DOHH2 (cell line): ENCODE results near the gene ZNF800.

Experiments used
- H3F3A ChIP-seq: fragments of 200-600 bp; sonication (generic), shearing (Covaris generic); 2 replicates; pipeline ENCODE4 v1.6.0; 2016; ENCODE audit warnings: antibody characterized with exemption, mild to moderate bottlenecking; ENCODE audit not compliant: control insufficient read depth, insufficient read depth
- H3K27ac ChIP-seq: fragments of 200-600 bp; sonication (generic); 2 replicates; pipeline ENCODE4 v1.5.1; 2014; ENCODE audit warnings: low read depth, mild to moderate bottlenecking, low read length, moderate library complexity
- H3K27me3 ChIP-seq: fragments of 200-600 bp; sonication (generic); 2 replicates; pipeline ENCODE4 v1.6.1; 2014; ENCODE audit warnings: mild to moderate bottlenecking, low read length, mixed read lengths; ENCODE audit not compliant: control insufficient read depth
- H3K36me3 ChIP-seq: fragments of 200-600 bp; sonication (generic); 2 replicates; pipeline ENCODE4 v1.6.1; 2014; ENCODE audit warnings: mild to moderate bottlenecking, low read length, moderate library complexity, mixed read lengths; ENCODE audit not compliant: control insufficient read depth
- H3K4me1 ChIP-seq: fragments of 200-600 bp; sonication (generic); 2 replicates; pipeline ENCODE4 v1.6.1; 2014; ENCODE audit warnings: mild to moderate bottlenecking, low read length, mixed read lengths; ENCODE audit not compliant: control insufficient read depth
- H3K4me2 ChIP-seq: fragments of 200-600 bp; sonication (generic); 2 replicates; pipeline ENCODE4 v1.6.0; 2014; ENCODE audit warnings: mild to moderate bottlenecking, low read length, moderate library complexity
- H3K4me3 ChIP-seq: fragments of 200-600 bp; sonication (generic); 2 replicates; pipeline ENCODE4 v1.5.1; 2014; ENCODE audit warnings: mild to moderate bottlenecking, low read length, mixed read lengths
- H3K79me2 ChIP-seq: fragments of 200-600 bp; sonication (generic); 2 replicates; pipeline ENCODE4 v1.6.1; 2014; ENCODE audit warnings: mild to moderate bottlenecking, low read length, mixed read lengths; ENCODE audit not compliant: control insufficient read depth
- H3K9me2 ChIP-seq: fragments of 200-600 bp; sonication (generic); replicated peaks from 2 replicates; pipeline ENCODE4 v1.6.1; 2014; ENCODE audit warnings: mild to moderate bottlenecking, low read length, mixed read lengths; ENCODE audit not compliant: control insufficient read depth
- H3K9me3 ChIP-seq: fragments of 200-600 bp; sonication (generic); 2 replicates; pipeline ENCODE4 v1.6.1; 2014; ENCODE audit warnings: antibody characterized with exemption, low read length, mixed read lengths; ENCODE audit not compliant: control insufficient read depth, insufficient read depth
- H4K20me1 ChIP-seq: fragments of 200-600 bp; sonication (generic); 2 replicates; pipeline ENCODE4 v1.6.0; 2014; ENCODE audit warnings: low read depth, mild to moderate bottlenecking, antibody characterized with exemption, low read length, moderate library complexity; ENCODE audit not compliant: control insufficient read depth, insufficient read depth
- EZH2phosphoT487 ChIP-seq: fragments of 200-600 bp; sonication (generic); IDR thresholded peaks from 2 replicates; pipeline ENCODE4 v1.6.1; 2017; ENCODE audit warnings: borderline replicate concordance, mild to moderate bottlenecking, antibody characterized with exemption, low read length, moderate library complexity, mixed read lengths
- TF ChIP-seq, protein P1 (sequence below): fragments of 200-600 bp; sonication (generic); IDR thresholded peaks from one replicate; pipeline ENCODE4 v1.5.1; 2014; ENCODE audit warnings: antibody characterized with exemption, mild to moderate bottlenecking, low read depth, low read length; ENCODE audit not compliant: poor library complexity, severe bottlenecking

ZNF800 gene

DNA sequence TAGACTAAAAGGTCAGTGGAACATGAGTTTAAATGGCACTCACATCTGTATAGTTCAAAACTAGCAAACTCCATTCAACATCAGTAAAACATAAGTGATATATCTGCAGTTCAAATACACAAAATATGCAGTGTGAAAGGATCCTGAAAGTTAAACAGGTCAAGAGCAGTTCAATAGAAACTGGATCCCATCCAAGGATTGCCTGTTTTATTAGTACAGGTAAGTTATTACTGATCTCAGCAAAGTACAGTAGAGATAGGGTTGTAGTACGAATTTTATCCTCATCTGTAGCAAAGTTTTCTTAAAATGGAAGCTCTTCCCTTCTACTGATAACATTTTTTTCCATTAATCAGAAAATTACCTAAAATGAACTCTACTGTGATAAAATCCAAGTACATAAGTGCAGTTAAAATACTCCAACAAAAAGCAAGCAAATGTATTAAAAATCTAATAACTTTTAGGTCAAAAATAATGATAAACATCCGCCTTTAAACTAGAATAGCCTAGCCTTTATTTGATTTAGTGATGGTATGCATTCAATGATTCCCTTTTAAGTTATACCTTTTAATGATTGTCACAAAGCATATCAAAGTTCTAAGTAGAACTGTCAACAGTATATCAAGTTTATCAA is 2.2 kb downstream of the ZNF800 start:
- H3K27me3 ChIP-seq, result no peaks in the 10 kb centered on the region
- no peaks in the 10 kb centered on the region for H3K9me3 ChIP-seq
- no peak for TF ChIP-seq EZH2phosphoT487
- TF ChIP-seq, protein P1, sequence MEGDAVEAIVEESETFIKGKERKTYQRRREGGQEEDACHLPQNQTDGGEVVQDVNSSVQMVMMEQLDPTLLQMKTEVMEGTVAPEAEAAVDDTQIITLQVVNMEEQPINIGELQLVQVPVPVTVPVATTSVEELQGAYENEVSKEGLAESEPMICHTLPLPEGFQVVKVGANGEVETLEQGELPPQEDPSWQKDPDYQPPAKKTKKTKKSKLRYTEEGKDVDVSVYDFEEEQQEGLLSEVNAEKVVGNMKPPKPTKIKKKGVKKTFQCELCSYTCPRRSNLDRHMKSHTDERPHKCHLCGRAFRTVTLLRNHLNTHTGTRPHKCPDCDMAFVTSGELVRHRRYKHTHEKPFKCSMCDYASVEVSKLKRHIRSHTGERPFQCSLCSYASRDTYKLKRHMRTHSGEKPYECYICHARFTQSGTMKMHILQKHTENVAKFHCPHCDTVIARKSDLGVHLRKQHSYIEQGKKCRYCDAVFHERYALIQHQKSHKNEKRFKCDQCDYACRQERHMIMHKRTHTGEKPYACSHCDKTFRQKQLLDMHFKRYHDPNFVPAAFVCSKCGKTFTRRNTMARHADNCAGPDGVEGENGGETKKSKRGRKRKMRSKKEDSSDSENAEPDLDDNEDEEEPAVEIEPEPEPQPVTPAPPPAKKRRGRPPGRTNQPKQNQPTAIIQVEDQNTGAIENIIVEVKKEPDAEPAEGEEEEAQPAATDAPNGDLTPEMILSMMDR, result no peak
- H3K9me2 ChIP-seq, result no peaks in the 10 kb centered on the region
- H3K36me3 ChIP-seq, result peaks cover 65% of the 10 kb centered on the region
- peak overlapping the region; percentile 97 for H3K4me2 ChIP-seq
- peaks cover 77% of the 10 kb centered on the region for H3K79me2 ChIP-seq
- H3K4me1 ChIP-seq, result peaks cover 63% of the 10 kb centered on the region
- no peak overlapping the region for H3K27ac ChIP-seq
- H3F3A ChIP-seq, result 0 out of 2 replicates have a peak, but pooled peaks cover 5% of the 10 kb centered on the region
- peaks cover 18% of the 10 kb centered on the region for H4K20me1 ChIP-seq
- peak overlapping the region; percentile 92 for H3K4me3 ChIP-seq

DNA sequence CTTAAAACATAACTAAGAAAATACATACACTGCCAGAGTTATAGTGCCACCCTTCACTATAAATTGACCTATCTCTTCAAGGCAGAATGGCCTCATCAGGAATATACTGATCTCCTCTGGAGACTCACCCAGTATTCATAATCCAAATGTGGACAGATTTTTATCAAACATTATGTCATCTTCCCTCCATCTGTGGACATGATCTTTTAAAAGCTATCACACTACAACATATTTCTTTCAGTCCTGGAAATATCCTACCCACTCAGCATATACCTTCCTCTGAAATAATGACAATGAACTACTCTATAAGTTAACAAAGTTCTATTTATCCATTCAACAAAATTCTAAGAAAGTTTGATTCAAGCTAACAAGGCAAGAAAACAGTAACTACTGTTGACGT is 3.2 kb downstream of the ZNF800 start:
- Histone ChIP-seq H3K79me2 (peaks cover 87% of the 10 kb centered on the region), H3K27me3 (no peaks in the 10 kb centered on the region), H3K36me3 (peaks cover 75% of the 10 kb centered on the region), H3K9me2 (no peaks in the 10 kb centered on the region), H3F3A (0 out of 2 replicates have a peak, but pooled peaks cover 2% of the 10 kb centered on the region), H3K9me3 (no peaks in the 10 kb centered on the region), H3K27ac (no peak overlapping the region), H4K20me1 (peaks cover 18% of the 10 kb centered on the region), H3K4me3 (peak overlapping the region; percentile 92; the same call in 1 of the 2 replicates), H3K4me1 (peaks cover 53% of the 10 kb centered on the region), H3K4me2 (peak overlapping the region; percentile 97)
- TF ChIP-seq EZH2phosphoT487, result no peak
- TF ChIP-seq, protein P1, result no peak

DNA sequence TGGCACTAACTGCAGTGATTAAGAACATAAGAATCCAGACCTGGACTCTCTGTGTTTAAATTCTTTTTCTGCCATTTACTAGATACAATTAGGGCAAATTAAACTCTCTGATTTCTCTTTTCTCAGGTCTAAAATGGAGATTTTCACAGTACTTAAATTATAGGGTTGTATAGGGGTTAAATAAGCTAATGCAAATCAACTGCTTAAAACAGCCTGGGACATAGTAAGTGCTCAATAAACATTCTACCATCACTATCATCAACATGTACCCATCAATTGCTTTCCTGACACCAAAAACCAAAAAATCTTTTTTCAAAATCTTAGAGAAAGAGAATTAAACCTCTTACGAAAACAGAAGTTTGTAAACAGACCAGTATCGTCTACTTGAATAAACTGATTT is 4.5 kb downstream of the ZNF800 start:
- no peak for TF ChIP-seq EZH2phosphoT487
- TF ChIP-seq, protein P1, result no peak
- Histone ChIP-seq H3K27ac (no peak overlapping the region), H3K9me2 (no peaks in the 10 kb centered on the region), H3K4me1 (peaks cover 47% of the 10 kb centered on the region), H3K36me3 (peaks cover 85% of the 10 kb centered on the region), H3K9me3 (no peaks in the 10 kb centered on the region), H3K27me3 (no peaks in the 10 kb centered on the region), H3K4me2 (peak overlapping the region; percentile 2), H3F3A (no peaks in the 10 kb centered on the region), H3K4me3 (no peak overlapping the region), H3K79me2 (peaks cover 93% of the 10 kb centered on the region), H4K20me1 (peaks cover 22% of the 10 kb centered on the region)
